ENCODE data around the gene SLC16A9. TPM values are rescaled to one million over a fixed set of nuclear protein-coding genes. Genes with fewer than 3 reads are reported as not detected.

Gene SLC16A9
- total RNA-seq, 2 experiments from 2014 or later = 1.2 to 1.3 TPM

GRCh38 chr10:59704630-59705029 is 5.0 kb downstream of the SLC16A9 start:
- ChIA-PET CTCF (no interaction called here), POLR2A (no interaction called here)
- H3K27me3 Mint-ChIP-seq = peaks cover 39% of the 10 kb centered on the region
- H3K36me3 Mint-ChIP-seq (ENCODE audit: low read depth) = no peaks in the 10 kb centered on the region
- no peaks in the 10 kb centered on the region for H3K9me3 Mint-ChIP-seq
- no peak overlapping the region for H3K4me3 Mint-ChIP-seq
- no peak for TF ChIP-seq CTCF (IDR thresholded peaks at IDR 0.05)
- no peaks in the 10 kb centered on the region for H3K4me1 Mint-ChIP-seq (ENCODE audit: low read depth)
- ATAC-seq (no peak), DNase-seq (no peak)
- intact Hi-C loops (cut with micrococcal nuclease) = no loop called here
- no peak overlapping the region for H3K27ac Mint-ChIP-seq

DNA sequence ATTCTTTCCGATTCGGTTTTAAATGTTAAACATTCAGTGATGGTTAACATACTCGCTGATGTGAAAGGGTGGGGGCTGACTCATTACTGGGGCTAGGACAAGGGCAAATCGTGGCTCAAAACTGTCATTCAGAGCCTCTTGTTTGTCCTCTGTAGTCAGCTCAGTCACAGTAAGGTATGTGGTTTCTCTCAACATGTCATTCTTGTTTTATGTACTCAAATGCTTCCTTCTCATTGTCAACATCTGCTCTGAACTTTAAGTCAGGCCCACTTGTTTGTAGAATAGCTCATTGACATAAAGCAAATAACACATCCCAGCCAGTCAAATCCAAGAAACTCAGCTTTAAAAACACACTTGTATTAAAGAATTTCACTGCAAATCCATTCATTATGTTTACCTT is 7.3 kb downstream of the SLC16A9 start:
- Mint-ChIP-seq H3K9me3 (no peaks in the 10 kb centered on the region), H3K27me3 (peaks cover 30% of the 10 kb centered on the region), H3K27ac (no peak overlapping the region), H3K36me3 (ENCODE audit: low read depth) (no peaks in the 10 kb centered on the region), H3K4me1 (ENCODE audit: low read depth) (no peaks in the 10 kb centered on the region), H3K4me3 (no peak overlapping the region)
- TF ChIP-seq CTCF (IDR thresholded peaks at IDR 0.05) = no peak
- DNase-seq = no peak
- intact Hi-C loops (cut with micrococcal nuclease) = no loop called here
- no peak for ATAC-seq
- ChIA-PET CTCF (interaction anchor here (0.9 to 1.2 kb wide), 2 partner anchors 76 to 165 kb away, joined by 3 to 4 read pairs; no protein-coding TSS in a partner anchor), POLR2A (no interaction called here)

DNA sequence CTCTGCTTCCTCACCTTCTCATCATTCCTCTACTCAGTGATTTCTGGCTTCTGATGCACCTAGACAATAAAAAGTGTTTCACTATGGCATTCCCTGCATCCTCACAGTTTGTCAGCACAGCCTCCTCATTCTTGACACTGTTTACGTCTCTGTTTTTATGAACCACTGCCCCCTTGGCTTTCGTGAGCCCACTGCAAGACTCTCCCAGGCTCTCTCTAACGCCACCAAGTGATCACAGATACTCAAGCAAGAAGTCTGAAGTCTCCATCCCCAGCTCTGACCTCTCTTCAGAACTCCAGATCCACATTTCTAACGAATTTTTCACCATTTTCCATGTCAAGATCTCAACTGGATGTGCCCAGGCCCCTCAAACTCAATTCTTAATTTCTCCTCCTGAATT is 8.9 kb downstream of the SLC16A9 start:
- H3K4me1 Mint-ChIP-seq (ENCODE audit: low read depth) = no peaks in the 10 kb centered on the region
- CTCF ChIA-PET = interaction anchor here (1.4 kb wide), 1 partner anchor 12 kb away, joined by 3 read pairs; no protein-coding TSS in a partner anchor
- TF ChIP-seq CTCF (IDR thresholded peaks at IDR 0.05) = no peak
- peaks cover 20% of the 10 kb centered on the region for H3K27me3 Mint-ChIP-seq
- POLR2A ChIA-PET = no interaction called here
- no peaks in the 10 kb centered on the region for H3K9me3 Mint-ChIP-seq
- intact Hi-C loops (cut with micrococcal nuclease) = no loop called here
- DNase-seq = no peak
- no peak overlapping the region for H3K4me3 Mint-ChIP-seq
- H3K27ac Mint-ChIP-seq = no peak overlapping the region
- H3K36me3 Mint-ChIP-seq (ENCODE audit: low read depth) = no peaks in the 10 kb centered on the region
- no peak for ATAC-seq

GRCh38 chr10:59698326-59698725 is 11.3 kb downstream of the SLC16A9 start:
- Mint-ChIP-seq H3K4me3 (no peak overlapping the region), H3K27me3 (peaks cover 16% of the 10 kb centered on the region), H3K27ac (no peak overlapping the region), H3K36me3 (ENCODE audit: low read depth) (no peaks in the 10 kb centered on the region), H3K4me1 (ENCODE audit: low read depth) (no peaks in the 10 kb centered on the region), H3K9me3 (no peaks in the 10 kb centered on the region)
- ChIA-PET CTCF (no interaction called here), POLR2A (no interaction called here)
- TF ChIP-seq CTCF (IDR thresholded peaks at IDR 0.05) = no peak
- no peak for ATAC-seq
- intact Hi-C loops (cut with micrococcal nuclease) = no loop called here
- no peak for DNase-seq

DNA sequence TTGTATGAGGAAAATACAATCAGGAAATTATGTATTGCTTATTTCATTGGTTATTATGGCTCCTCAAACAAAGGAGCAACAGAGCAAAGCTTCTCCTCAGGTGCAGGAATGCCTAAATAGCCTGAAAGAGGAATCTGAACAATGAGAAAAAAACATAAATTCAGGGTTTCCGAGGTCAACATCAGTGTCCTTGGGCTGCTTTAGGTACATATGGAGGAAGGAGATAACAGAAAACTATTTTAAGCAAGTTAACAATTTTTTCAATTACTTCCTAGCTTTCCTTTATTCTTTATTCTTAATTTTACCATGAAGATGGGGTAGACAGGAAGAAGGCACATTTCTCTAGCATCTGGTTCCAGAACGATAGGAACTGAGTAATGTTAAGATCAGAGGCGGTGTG is 14.0 kb downstream of the SLC16A9 start:
- no peak for ATAC-seq
- no peak for TF ChIP-seq CTCF (IDR thresholded peaks at IDR 0.05)
- H3K27me3 Mint-ChIP-seq = peaks cover 5% of the 10 kb centered on the region
- no peak overlapping the region for H3K27ac Mint-ChIP-seq
- intact Hi-C loops (cut with micrococcal nuclease) = no loop called here
- no peaks in the 10 kb centered on the region for H3K9me3 Mint-ChIP-seq
- no peaks in the 10 kb centered on the region for H3K36me3 Mint-ChIP-seq (ENCODE audit: low read depth)
- ChIA-PET POLR2A (no interaction called here), CTCF (no interaction called here)
- no peaks in the 10 kb centered on the region for H3K4me1 Mint-ChIP-seq (ENCODE audit: low read depth)
- no peak overlapping the region for H3K4me3 Mint-ChIP-seq
- DNase-seq = no peak

Data from activated CD8-positive, alpha-beta T cell treated with anti-CD3 and anti-CD28 coated beads for 36 hours (primary cell).